HepG2 (cell line): ENCODE results near the gene SLC35F6. TPM values are rescaled to one million over a fixed set of nuclear protein-coding genes. Genes with fewer than 3 reads are reported as not detected.

Experiments used
- ATAC-seq: fragments of 200-7000 bp; cut with Tn5 transposase; 3 replicates; pipeline ENCODE4 v1.9.1; 2020; ENCODE audit warnings: mild to moderate bottlenecking, moderate library complexity
- BruUV-seq: library from RNA; stranded (reverse); fragments of 400-500 nt; replicated peaks from 2 replicates; lab custom pipeline; 2021; lab: Mats Ljungman, UMichigan
- CTCF ChIA-PET: fragments of 300-600 bp; formaldehyde crosslinking; extraction: SDS; loops from one replicate; lab custom pipeline; 2021; ENCODE audit warnings: low total read pairs, inconsistent platforms, low intra/inter-chr PET ratio; lab: Yijun Ruan, JAX
- POLR2A ChIA-PET: fragments of 350-600 bp; sonication (Branson Sonifier 250); formaldehyde crosslinking; loops from one replicate; lab custom pipeline; 2020; ENCODE audit warnings: antibody characterized with exemption, inconsistent platforms; lab: Yijun Ruan, JAX
- DNase-seq: peaks from one replicate; pipeline ENCODE4 v3.0.0-alpha.2; 2015; ENCODE audit warnings: low spot score
- FAIRE-seq: peaks from 3 replicates; lab custom pipeline; 2011; peaks lifted over from hg19 to GRCh38; lab: Jason Lieb, UNC
- H2AFZ ChIP-seq: one replicate; pipeline ENCODE4 v1.6.1; 2011; ENCODE audit warnings: low read length, inconsistent platforms
- H3K27ac ChIP-seq: fragments of 300-600 bp; 3 replicates; pipeline ENCODE4 v1.8.0; 2011; ENCODE audit warnings: mixed run types, mild to moderate bottlenecking, mixed read lengths, low read length, inconsistent platforms; ENCODE audit not compliant: insufficient read depth; ENCODE audit errors: extremely low read length
- H3K27me3 ChIP-seq, 2 experiments: fragments of 200-600 bp in 1 of 2; 2 replicates in 1 of 2; 3 replicates in 1 of 2; pipeline versions ENCODE4 v1.6.0 to v1.8.0; 2011; ENCODE audit warnings: low read length in 2 of 2, mild to moderate bottlenecking in 2 of 2, moderate library complexity in 2 of 2, inconsistent platforms in 1 of 2; ENCODE audit not compliant: insufficient read depth in 2 of 2, control insufficient read depth in 1 of 2
- H3K36me3 ChIP-seq, 2 experiments: fragments of 200-600 bp in 1 of 2; replicated peaks in 1 of 2; 2 replicates in 1 of 2; 3 replicates in 1 of 2; pipeline versions ENCODE4 v1.5.1 to v1.8.0; 2011; ENCODE audit warnings: low read length in 2 of 2, inconsistent platforms in 1 of 2; ENCODE audit not compliant: insufficient read depth in 2 of 2, control insufficient read depth in 1 of 2
- H3K4me1 ChIP-seq: 2 replicates; pipeline ENCODE4 v1.5.1; 2012; ENCODE audit warnings: low read length, inconsistent platforms; ENCODE audit not compliant: insufficient read depth
- H3K4me2 ChIP-seq: 2 replicates; pipeline ENCODE4 v1.6.0; 2011; ENCODE audit warnings: low read depth, low read length, inconsistent platforms
- H3K4me3 ChIP-seq, 3 experiments: fragments of 200-600 bp in 1 of 3; sonication (generic), shearing (Covaris generic) in 1 of 3; replicated peaks in 1 of 3; 2 replicates each; pipeline ENCODE4 v1.5.1; 2011 to 2016; ENCODE audit warnings: low read length in 3 of 3, inconsistent platforms in 2 of 3, low read depth in 2 of 3, mild to moderate bottlenecking in 2 of 3, control low read depth in 1 of 3, mixed read lengths in 1 of 3; ENCODE audit not compliant: insufficient read depth in 1 of 3
- H3K79me2 ChIP-seq: one replicate; pipeline ENCODE4 v1.6.1; 2011; ENCODE audit warnings: low read length, inconsistent platforms; ENCODE audit not compliant: insufficient read depth
- H3K9ac ChIP-seq: 2 replicates; pipeline ENCODE4 v1.6.0; 2011; ENCODE audit warnings: mild to moderate bottlenecking, low read depth, low read length, inconsistent platforms; ENCODE audit not compliant: insufficient read depth
- H3K9me3 ChIP-seq: 2 replicates; pipeline ENCODE4 v1.5.1; 2012; ENCODE audit warnings: mild to moderate bottlenecking, low read length
- H4K20me1 ChIP-seq: 2 replicates; pipeline ENCODE4 v1.6.0; 2011; ENCODE audit warnings: inconsistent platforms, mild to moderate bottlenecking, low read length, moderate library complexity; ENCODE audit not compliant: insufficient read depth
- AGO2 ChIP-seq: fragments of 200-400 bp; formaldehyde crosslinking; optimal IDR thresholded peaks from 2 replicates; pipeline ENCODE3; 2017; ENCODE audit warnings: mild to moderate bottlenecking, low read depth, low read length, moderate library complexity
- DMAP1 ChIP-seq: IDR thresholded peaks from 2 replicates; pipeline ENCODE4 v1.6.1; 2016
- GFI1 ChIP-seq: sonication (generic); formaldehyde crosslinking; IDR thresholded peaks from 2 replicates; pipeline ENCODE4 v1.5.0; 2020; ENCODE audit warnings: missing genetic modification reagents, mild to moderate bottlenecking, borderline replicate concordance
- IRX3 ChIP-seq: sonication (generic); formaldehyde crosslinking; IDR thresholded peaks from 2 replicates; pipeline ENCODE4 v1.8.1; 2023; ENCODE audit warnings: mild to moderate bottlenecking, low read depth, missing genetic modification reagents, borderline replicate concordance
- MXD3 ChIP-seq: IDR thresholded peaks from 2 replicates; pipeline ENCODE4 v1.6.1; 2016; ENCODE audit warnings: mild to moderate bottlenecking, missing biosample characterization, missing genetic modification reagents
- RBFOX2 ChIP-seq: fragments of 200-400 bp; formaldehyde crosslinking; IDR thresholded peaks from 2 replicates; pipeline ENCODE4 v1.6.1; 2017; ENCODE audit warnings: low read depth, mild to moderate bottlenecking, low read length
- RELA ChIP-seq: sonication (generic); formaldehyde crosslinking; IDR thresholded peaks from 2 replicates; pipeline ENCODE4 v1.4.0; 2020; ENCODE audit warnings: missing genetic modification reagents
- SPEN ChIP-seq: sonication (generic); formaldehyde crosslinking; IDR thresholded peaks from 2 replicates; pipeline ENCODE4 v1.5.1; 2020; ENCODE audit warnings: low read depth, mild to moderate bottlenecking, missing genetic modification reagents
- SRY ChIP-seq: sonication (generic); formaldehyde crosslinking; IDR thresholded peaks from 2 replicates; pipeline ENCODE4 v1.8.0; 2022; ENCODE audit warnings: mild to moderate bottlenecking, missing genetic modification reagents
- ZBTB8A ChIP-seq: sonication (generic); formaldehyde crosslinking; IDR thresholded peaks from 2 replicates; pipeline ENCODE4 v1.4.0; 2020; ENCODE audit warnings: mild to moderate bottlenecking, low read depth, missing genetic modification reagents, borderline replicate concordance
- ZNF460 ChIP-seq: sonication (generic); formaldehyde crosslinking; IDR thresholded peaks from 2 replicates; pipeline ENCODE4 v1.5.1; 2020; ENCODE audit warnings: missing genetic modification reagents, mild to moderate bottlenecking, borderline replicate concordance
- ZNF616 ChIP-seq: sonication (generic); formaldehyde crosslinking; IDR thresholded peaks from 2 replicates; pipeline ENCODE4 v1.5.0; 2020; ENCODE audit warnings: low read depth, mild to moderate bottlenecking, missing genetic modification reagents
- ZNF687 ChIP-seq: sonication (generic); formaldehyde crosslinking; IDR thresholded peaks from 2 replicates; pipeline ENCODE4 v1.5.1; 2020; ENCODE audit warnings: mild to moderate bottlenecking, missing genetic modification reagents, moderate library complexity
- WGBS: methylation state at CpG from one replicate; pipeline ENCODE4 v1.1.6; 2017; ENCODE audit warnings: low lambda C conversion rate; 5-methylcytosine and 5-hydroxymethylcytosine counted together
- in situ Hi-C: cut with HindIII; loops from 2 replicates; pipeline ENCODE4 v1.10.0; 2017; ENCODE audit warnings: low pct_unique_long_range_greater_than_20kb; ENCODE audit not compliant: extremely low pct_ligation_motif_present
- intact Hi-C: fragments of 100-400 bp; cut with micrococcal nuclease; formaldehyde crosslinking; loops from one replicate; pipeline ENCODE4 v1.10.0; 2022; ENCODE audit not compliant: unreplicated experiment
- polyA plus RNA-seq, 8 experiments: library from polyadenylated mRNA; depleted of rRNA in 3 of 8; stranded (reverse) in 7 of 8; unstranded in 1 of 8; fragments of >200 nt; fragmentation: Illumina TruSeq in 4 of 8; extraction: Trizol in 4 of 8; gene quantifications; 2 replicates each; pipeline versions ENCODE4 v1.2.1 to v1.2.3, GENCODE V29; 2011 to 2016; ENCODE audit warnings: low read depth in 4 of 8, missing spikeins in 1 of 8, mixed read lengths in 1 of 8; ENCODE audit not compliant: insufficient read depth in 1 of 8
- total RNA-seq, 5 experiments: library from RNA; depleted of rRNA; stranded (reverse); fragments of >200 nt; fragmentation: Illumina TruSeq; extraction: Trizol; gene quantifications; 2 replicates each; pipeline ENCODE4 v1.2.3, GENCODE V29; 2016; ENCODE audit warnings: low read depth in 1 of 5
- TF ChIP-seq, protein P1 (sequence below): sonication (generic); formaldehyde crosslinking; IDR thresholded peaks from 2 replicates; pipeline ENCODE4 v1.8.0; 2022; ENCODE audit warnings: missing genetic modification reagents, low read depth, mild to moderate bottlenecking, borderline replicate concordance

The SLC35F6 gene
- total and polyA plus RNA-seq, 2 of the 13 experiments (the other 11 are each of a cell fraction or from before 2014, with no cell fraction given): 15.2 to 21.2 TPM

GRCh38 chr2:26721115-26722032 is 42.7 kb upstream of the SLC35F6 start:
- BruUV-seq: no TSS peak
- no peaks in the 10 kb centered on the region for H4K20me1 ChIP-seq
- no peaks in the 10 kb centered on the region for H3K79me2 ChIP-seq
- no peak overlapping the region for H3K27ac ChIP-seq
- H3K4me2 ChIP-seq: peak overlapping the region; percentile 13; the same call in 1 of the 2 replicates
- ChIA-PET POLR2A (interaction anchor here (1.0 kb wide), 1 partner anchor 15 kb away, joined by 3 read pairs; no protein-coding TSS in a partner anchor), CTCF (no interaction called here)
- ATAC-seq: peak; percentile 64
- in situ Hi-C loops: no loop called here
- H3K27me3 ChIP-seq: peaks cover 3 to 73% of the 10 kb centered on the region in 2 experiments; a peak in 4 of 5 replicates
- FAIRE-seq: peak; percentile 57
- H3K9me3 ChIP-seq: no peaks in the 10 kb centered on the region
- peak; percentile 70 for DNase-seq
- WGBS: 18% methylated on average over 12 of the region's 12 CpGs
- H3K36me3 ChIP-seq: no peaks in the 10 kb centered on the region
- H3K4me1 ChIP-seq: peaks cover 48% of the 10 kb centered on the region
- H3K9ac ChIP-seq: no peak overlapping the region
- no peak overlapping the region for H2AFZ ChIP-seq
- intact Hi-C loops: loop anchor here (10.0 kb wide), 1 partner anchor 87 kb away; no protein-coding TSS in a partner anchor
- H3K4me3 ChIP-seq: peak overlapping the region in 1 of 3 experiments; percentile 14; a peak in 1 of 6 replicates
- TF ChIP-seq AGO2: no peak
- no peak for TF ChIP-seq ZNF616 (CRISPR knock-in tag)
- TF ChIP-seq MXD3: 0 out of 2 replicates have a peak, but pooled peaks have one; percentile 19
- no peak for TF ChIP-seq IRX3 (CRISPR knock-in tag)
- TF ChIP-seq SPEN (CRISPR knock-in tag): no peak
- TF ChIP-seq DMAP1: 0 out of 2 replicates have a peak, but pooled peaks have one; percentile 31
- TF ChIP-seq ZNF460 (CRISPR knock-in tag): no peak
- TF ChIP-seq SRY (CRISPR knock-in tag): no peak
- TF ChIP-seq, protein P1, sequence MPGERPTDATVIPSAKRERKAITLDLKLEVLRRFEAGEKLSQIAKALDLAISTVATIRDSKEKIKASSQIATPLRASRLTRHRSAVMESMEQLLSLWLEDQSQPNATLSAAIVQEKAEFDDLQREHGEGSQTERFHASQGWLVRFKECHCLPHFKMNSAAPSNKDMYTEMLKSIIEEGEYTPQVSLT (CRISPR knock-in tag): no peak
- peak; percentile 46 for TF ChIP-seq ZNF687
- TF ChIP-seq RELA (CRISPR knock-in tag): 0 out of 2 replicates have a peak, but pooled peaks have one; percentile 54
- no peak for TF ChIP-seq RBFOX2
- TF ChIP-seq ZBTB8A (CRISPR knock-in tag): no peak
- TF ChIP-seq GFI1 (CRISPR knock-in tag): peak; percentile 84; the same call in 1 of the 2 replicates
